ENCODE data around the gene VSIG10L. TPM values are rescaled to one million over a fixed set of nuclear protein-coding genes. Genes with fewer than 3 reads are reported as not detected.

Gene VSIG10L
- total RNA-seq, 1 experiment from 2014 or later: 11.6 TPM

DNA sequence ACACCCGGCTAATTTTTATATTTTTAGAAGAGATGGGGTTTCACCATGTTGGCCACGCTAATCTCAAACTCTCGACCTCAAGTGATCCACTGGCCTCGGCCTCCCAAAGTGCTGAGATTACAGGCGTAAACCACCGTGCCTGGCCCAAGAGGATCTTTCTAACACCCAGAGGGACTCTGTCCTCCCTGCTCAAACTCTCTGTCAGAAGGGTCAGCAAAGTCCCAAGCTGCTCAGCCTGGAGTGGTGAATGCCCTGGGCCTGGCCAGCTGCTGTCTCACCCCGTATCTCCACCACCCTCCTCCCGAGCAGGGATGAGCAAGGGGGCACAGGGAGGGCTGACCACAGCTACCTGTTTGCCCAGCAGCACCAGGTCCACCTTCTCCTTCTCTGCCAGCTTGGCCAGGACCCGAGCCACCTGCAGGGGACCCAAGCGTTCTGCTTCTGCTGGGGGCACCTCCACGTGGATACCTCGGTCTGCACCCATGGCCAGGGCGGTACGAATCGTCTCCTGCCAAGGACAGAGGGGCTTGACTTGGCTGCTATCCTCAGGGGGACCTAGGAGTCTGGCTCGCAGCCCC, 10.9 kb upstream of the VSIG10L start (continued):
- TF ChIP-seq ATF6 (CRISPR knock-in tag; IDR thresholded peaks at IDR 0.05) (no peak), ATF2 (CRISPR knock-in tag; IDR thresholded peaks at IDR 0.05; ENCODE audit: borderline replicate concordance, low read depth) (no peak), ESRRA (CRISPR knock-in tag; IDR thresholded peaks at IDR 0.05; ENCODE audit: borderline replicate concordance) (no peak), IRF2 (CRISPR knock-in tag; IDR thresholded peaks at IDR 0.05; ENCODE audit: borderline replicate concordance, low read depth) (no peak), SMAD3 (CRISPR knock-in tag; IDR thresholded peaks at IDR 0.05; ENCODE audit: borderline replicate concordance) (no peak), SMAD4 (CRISPR knock-in tag; IDR thresholded peaks at IDR 0.05) (no peak), HMGA2 (CRISPR knock-in tag; IDR thresholded peaks at IDR 0.05) (no peak), ETV6 (CRISPR knock-in tag; IDR thresholded peaks at IDR 0.05) (no peak), ZNF425 (CRISPR knock-in tag; conservative IDR thresholded peaks at IDR 0.05) (no peak), NFE2L1 (CRISPR knock-in tag; IDR thresholded peaks at IDR 0.05) (no peak)
- TF ChIP-seq, protein P1, sequence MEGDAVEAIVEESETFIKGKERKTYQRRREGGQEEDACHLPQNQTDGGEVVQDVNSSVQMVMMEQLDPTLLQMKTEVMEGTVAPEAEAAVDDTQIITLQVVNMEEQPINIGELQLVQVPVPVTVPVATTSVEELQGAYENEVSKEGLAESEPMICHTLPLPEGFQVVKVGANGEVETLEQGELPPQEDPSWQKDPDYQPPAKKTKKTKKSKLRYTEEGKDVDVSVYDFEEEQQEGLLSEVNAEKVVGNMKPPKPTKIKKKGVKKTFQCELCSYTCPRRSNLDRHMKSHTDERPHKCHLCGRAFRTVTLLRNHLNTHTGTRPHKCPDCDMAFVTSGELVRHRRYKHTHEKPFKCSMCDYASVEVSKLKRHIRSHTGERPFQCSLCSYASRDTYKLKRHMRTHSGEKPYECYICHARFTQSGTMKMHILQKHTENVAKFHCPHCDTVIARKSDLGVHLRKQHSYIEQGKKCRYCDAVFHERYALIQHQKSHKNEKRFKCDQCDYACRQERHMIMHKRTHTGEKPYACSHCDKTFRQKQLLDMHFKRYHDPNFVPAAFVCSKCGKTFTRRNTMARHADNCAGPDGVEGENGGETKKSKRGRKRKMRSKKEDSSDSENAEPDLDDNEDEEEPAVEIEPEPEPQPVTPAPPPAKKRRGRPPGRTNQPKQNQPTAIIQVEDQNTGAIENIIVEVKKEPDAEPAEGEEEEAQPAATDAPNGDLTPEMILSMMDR (IDR thresholded peaks at IDR 0.05): no peak
- TF ChIP-seq, protein P2, sequence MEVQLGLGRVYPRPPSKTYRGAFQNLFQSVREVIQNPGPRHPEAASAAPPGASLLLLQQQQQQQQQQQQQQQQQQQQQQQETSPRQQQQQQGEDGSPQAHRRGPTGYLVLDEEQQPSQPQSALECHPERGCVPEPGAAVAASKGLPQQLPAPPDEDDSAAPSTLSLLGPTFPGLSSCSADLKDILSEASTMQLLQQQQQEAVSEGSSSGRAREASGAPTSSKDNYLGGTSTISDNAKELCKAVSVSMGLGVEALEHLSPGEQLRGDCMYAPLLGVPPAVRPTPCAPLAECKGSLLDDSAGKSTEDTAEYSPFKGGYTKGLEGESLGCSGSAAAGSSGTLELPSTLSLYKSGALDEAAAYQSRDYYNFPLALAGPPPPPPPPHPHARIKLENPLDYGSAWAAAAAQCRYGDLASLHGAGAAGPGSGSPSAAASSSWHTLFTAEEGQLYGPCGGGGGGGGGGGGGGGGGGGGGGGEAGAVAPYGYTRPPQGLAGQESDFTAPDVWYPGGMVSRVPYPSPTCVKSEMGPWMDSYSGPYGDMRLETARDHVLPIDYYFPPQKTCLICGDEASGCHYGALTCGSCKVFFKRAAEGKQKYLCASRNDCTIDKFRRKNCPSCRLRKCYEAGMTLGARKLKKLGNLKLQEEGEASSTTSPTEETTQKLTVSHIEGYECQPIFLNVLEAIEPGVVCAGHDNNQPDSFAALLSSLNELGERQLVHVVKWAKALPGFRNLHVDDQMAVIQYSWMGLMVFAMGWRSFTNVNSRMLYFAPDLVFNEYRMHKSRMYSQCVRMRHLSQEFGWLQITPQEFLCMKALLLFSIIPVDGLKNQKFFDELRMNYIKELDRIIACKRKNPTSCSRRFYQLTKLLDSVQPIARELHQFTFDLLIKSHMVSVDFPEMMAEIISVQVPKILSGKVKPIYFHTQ (CRISPR knock-in tag; IDR thresholded peaks at IDR 0.05): no peak
- TF ChIP-seq, protein P3, sequence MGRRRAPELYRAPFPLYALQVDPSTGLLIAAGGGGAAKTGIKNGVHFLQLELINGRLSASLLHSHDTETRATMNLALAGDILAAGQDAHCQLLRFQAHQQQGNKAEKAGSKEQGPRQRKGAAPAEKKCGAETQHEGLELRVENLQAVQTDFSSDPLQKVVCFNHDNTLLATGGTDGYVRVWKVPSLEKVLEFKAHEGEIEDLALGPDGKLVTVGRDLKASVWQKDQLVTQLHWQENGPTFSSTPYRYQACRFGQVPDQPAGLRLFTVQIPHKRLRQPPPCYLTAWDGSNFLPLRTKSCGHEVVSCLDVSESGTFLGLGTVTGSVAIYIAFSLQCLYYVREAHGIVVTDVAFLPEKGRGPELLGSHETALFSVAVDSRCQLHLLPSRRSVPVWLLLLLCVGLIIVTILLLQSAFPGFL (CRISPR knock-in tag; IDR thresholded peaks at IDR 0.05; ENCODE audit: borderline replicate concordance): no peak
- TF ChIP-seq, protein P4, sequence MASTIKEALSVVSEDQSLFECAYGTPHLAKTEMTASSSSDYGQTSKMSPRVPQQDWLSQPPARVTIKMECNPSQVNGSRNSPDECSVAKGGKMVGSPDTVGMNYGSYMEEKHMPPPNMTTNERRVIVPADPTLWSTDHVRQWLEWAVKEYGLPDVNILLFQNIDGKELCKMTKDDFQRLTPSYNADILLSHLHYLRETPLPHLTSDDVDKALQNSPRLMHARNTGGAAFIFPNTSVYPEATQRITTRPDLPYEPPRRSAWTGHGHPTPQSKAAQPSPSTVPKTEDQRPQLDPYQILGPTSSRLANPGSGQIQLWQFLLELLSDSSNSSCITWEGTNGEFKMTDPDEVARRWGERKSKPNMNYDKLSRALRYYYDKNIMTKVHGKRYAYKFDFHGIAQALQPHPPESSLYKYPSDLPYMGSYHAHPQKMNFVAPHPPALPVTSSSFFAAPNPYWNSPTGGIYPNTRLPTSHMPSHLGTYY (CRISPR knock-in tag; IDR thresholded peaks at IDR 0.05): no peak

Measured in WTC11 (cell line).